SIG-M5 treated with dmso at 0.1 percent for 504 hours (cell line): ENCODE results near the gene SFMBT2.

Source experiments
- DNase-seq: peaks from one replicate; lab custom pipeline; 2025; ENCODE audit not compliant: unreplicated experiment; lab: John Stamatoyannopoulos, UW

Gene SFMBT2

GRCh38 chr10:7157091-7157490 lies 253.7 kb downstream of the SFMBT2 start:
- DNase-seq, result peak; percentile 42

DNA sequence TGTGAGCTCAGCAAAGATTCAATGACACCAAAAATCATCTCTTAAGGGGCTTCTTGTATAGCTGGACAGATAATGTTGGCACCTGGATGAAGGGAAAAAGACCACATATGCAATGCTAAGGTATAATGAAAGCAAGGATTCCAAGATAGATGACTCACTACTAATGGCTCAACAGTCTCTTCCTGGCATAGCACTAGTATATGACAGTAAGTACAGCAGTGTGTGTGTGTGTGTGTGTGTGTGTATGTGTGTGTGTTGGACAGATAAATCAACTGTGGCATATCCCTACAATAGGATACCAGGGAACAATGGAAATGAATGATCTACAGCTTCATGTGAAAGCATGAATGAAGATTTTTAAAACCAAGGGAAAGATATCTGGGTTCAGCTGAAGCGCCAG lies 257.1 kb downstream of the SFMBT2 start:
- no peak for DNase-seq

GRCh38 chr10:7152982-7153381 lies 257.9 kb downstream of the SFMBT2 start:
- no peak for DNase-seq

GRCh38 chr10:7152341-7152740 lies 258.5 kb downstream of the SFMBT2 start:
- no peak for DNase-seq

- no peak for DNase-seq
Observed at GRCh38 chr10:7151538-7151937, 259.3 kb downstream of the SFMBT2 start.

GRCh38 chr10:7150349-7150748 lies 260.5 kb downstream of the SFMBT2 start:
- DNase-seq, result no peak

- DNase-seq, result no peak
Observed at GRCh38 chr10:7146189-7146588, 264.6 kb downstream of the SFMBT2 start.

- no peak for DNase-seq
Observed at GRCh38 chr10:7136016-7136415, 274.8 kb downstream of the SFMBT2 start.

DNA sequence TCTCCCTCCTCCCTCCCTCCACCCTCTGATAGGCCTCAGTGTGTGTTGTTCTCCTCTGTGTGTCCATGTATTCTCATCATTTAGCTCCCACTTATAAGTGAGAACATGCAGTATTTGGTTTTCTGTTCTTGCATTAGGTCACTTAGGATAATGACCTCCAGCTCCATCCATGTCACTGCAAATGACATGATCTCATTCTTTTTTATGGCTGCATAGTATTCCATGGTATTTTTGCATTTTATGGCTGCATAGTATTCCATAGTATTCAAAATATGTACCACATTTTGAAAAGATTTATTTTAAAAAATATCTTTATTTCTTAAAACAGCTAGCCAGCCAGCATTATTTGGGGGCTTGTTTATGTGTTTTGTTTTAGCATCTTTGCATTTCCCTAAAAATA lies 275.6 kb downstream of the SFMBT2 start:
- DNase-seq, result no peak

- no peak for DNase-seq
Observed at GRCh38 chr10:7134448-7134847, 276.4 kb downstream of the SFMBT2 start.

DNA sequence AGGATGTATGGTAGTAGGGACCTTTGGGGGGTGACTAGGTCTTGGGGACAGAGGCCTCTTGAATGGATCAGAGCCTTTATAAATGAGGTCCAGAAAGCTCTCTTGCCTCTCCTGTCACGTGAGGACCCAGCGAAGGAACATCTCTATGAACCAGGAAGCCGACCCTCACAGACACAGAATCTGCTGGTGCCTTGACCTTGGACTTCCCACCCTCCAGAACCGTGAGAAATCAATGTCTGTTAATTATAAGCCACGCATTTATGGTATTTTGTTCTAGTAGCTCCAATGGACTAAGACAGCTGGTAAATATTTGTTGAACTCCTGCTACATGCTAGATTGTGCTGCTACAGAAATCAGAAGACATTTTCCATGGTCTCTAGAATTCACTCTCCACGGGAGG lies 276.9 kb downstream of the SFMBT2 start:
- no peak for DNase-seq

GRCh38 chr10:7133278-7133677 lies 277.6 kb downstream of the SFMBT2 start:
- DNase-seq, result no peak

DNA sequence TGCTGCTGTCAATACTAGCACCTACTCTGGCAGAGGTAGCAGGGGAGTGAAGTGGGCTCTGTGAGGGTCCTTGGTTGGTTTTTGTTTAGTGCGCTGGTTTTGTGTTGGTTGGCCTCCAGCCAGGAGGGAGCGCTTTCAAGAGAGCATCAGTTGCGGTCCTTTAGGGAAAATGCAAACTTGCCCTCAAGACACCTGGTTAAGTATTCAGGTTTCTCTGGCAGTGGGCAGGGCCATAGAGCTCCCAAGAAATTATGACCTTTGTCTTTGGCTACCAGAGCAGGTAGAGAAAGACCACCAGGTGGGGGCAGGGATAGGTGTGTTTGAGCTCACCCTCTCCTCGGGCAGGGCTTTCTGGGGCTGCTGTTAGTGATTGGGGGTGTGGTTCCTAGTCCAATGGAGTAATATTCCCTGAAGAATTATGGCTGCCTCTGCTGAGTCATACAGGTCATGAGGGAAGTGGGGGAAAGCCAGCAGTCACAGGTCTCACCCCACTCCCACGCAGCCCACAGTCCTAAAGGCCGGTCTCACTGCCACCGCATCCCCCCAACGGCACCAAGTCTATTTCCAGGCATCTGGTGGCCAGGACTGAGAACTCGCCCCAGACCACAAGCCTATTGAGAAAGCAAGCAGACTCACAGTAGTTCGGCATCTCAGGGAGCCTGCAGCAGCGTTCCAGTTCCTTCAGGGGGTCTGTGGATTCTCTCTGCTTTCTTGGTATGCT lies 280.5 kb downstream of the SFMBT2 start:
- DNase-seq, result no peak

DNA sequence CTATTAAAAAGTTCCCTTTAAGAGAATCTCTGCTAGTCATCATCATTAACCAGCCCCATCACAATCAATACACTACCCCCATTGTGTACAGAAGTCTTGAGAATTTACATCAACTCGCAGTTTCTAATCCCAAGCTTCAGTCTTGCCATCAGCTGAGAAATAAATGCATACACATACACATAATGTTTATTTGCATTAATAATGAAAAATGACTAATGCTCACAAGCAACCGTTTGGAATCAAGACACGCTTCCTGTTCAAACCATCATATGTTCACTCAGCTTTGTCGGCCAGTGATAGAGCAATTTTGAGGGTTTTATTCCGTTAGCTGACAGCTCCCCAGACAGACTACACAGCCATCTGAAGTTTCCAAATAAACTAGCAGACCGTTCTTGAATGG lies 287.1 kb downstream of the SFMBT2 start:
- DNase-seq, result no peak

DNA sequence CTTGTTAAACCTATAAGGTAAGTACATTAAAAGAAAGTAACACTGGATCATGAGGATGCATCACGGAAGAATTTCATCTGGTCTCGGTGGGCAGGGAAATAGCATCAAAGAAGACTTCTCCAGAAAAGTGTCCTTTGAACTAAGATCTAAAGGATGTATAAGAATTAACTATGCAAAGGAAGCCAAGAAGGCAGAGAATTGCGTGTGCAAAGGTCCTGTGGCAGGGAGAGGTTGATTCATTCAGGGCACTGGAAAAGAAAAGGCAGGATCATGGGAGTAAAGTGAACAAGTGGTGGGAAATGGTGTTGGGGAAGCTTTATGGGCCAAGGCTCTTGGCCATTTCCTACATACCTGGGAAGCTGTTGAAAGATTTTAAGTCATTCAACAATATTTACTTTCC lies 288.3 kb downstream of the SFMBT2 start:
- DNase-seq, result no peak

DNA sequence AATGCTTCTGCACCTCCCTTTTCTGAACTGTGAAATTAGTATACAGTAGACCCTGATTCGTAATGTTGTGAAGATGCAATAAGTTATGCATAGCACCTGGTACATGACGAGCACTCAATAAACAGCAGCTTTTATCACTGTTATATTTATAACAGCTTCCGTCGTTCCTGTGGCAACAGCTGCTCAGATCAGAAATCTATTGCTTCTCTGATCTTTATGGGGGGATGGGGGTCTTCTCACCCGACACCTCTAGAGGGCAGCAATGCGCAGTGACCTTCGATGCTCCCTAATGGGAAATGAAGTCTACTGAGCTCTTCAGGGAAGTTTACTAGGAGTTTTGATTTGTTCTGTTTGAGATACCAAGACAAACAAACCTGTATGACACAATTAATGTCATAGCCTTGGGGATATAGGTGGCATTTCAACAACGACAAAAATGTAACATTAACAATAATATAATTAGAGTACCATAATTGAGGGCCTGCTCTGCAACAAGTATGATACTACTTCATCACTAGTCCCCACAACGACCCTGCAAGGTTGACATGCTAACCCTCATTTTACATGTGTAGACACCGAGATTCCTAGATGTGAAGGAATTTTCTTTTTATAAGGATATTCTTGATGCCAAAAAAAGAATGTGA lies 289.6 kb downstream of the SFMBT2 start:
- DNase-seq, result peak; percentile 57

DNA sequence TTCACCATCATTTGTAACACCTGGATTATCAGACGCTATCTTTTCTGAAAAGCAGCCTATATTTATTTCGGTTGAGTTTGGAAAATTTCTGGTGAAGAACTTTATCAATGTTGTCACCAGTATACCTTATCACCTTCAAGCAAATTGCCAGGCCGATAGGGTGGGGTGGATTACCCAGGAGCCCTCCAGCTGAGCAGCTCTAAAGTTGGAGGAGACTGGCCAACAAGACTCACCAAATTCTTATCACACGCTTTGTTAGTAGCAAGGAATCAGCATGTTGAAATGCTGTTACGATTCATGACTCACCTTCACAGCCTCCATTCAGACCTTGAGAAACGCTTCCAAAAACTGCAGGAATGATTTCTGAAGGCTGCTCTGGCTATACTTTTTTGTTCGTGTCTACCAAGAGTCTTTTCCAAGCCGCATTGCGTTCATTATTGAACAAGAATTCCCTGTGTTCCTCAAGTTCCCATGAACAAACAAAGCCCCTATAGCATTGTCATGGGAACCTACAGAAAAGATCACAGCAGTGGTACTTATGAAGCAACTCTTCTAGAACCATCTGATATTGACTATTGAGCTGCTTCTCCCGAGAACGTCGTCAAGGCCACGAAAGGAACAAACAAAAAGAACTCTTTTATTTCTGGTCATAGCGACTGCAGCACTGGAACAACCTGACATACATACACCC lies 291.4 kb downstream of the SFMBT2 start:
- DNase-seq, result no peak

DNA sequence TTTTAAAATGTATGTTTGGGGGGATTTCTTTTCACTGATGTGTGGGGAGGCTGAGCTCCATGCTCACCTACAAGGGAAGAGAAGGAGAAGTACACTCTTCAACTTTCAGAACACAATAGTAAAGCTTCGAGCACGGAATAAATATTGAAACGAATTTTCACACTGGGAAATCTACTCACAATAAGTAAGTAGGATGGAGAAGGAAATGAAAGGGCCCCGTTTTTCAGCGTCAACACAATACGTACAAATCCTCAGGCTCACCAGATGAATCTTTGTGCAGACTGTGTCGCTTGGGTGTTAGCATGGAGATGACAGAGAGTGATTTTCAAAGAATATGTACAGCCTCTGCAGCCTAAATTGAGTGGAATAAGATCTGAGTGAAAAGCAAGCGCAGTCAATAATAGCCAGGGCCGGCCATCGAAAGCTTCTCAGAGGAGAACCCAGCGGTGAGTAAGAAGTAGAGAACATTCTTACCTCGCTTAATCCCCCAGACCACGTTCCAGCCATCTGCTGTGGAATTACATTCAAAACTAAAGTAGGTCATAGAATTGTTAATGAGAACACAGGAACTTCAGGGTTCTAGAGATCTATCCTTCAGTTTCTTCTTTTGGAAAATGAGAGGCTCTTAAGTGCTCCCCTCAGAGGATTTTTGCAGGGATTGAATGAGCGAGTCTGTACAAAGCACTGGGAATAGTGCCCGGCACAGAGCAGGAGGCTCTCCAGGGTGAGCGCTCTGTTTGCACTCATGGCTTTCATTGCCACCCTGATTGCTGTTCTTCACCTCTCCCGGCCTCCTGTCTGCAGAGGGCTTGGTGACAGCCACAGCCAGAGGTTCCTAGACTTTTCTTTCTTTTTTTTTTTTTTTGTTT lies 292.8 kb downstream of the SFMBT2 start:
- no peak for DNase-seq

DNA sequence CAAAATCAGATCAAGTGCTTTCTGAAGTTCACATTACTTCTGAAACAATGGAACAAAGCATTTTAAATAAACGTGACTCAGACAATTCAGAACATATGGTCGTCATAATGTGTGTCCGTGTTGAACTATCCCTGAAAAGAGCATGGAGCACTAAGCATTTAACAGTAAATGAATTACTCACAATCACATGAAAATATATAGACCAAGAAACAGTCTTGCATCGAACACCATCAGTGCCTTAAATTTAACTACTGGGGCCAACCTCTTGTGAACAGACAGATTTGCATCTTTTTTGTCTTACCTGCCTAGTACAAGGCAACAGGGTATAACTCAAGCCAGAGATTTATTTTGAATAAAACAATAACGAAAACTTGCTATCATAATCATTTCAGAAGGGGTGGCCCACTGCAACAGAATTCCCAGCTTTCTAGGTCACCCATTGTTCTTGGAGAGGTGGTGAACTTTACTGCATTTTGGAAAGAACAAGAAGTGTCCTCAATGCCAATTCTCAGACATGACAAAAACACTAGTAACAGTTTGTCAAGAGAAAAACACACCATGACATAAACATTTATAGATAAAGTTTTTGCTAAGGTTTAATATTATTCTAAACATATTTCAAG lies 293.5 kb downstream of the SFMBT2 start:
- no peak for DNase-seq

- DNase-seq, result no peak
Observed at GRCh38 chr10:7111561-7111960, 299.3 kb downstream of the SFMBT2 start.

DNA sequence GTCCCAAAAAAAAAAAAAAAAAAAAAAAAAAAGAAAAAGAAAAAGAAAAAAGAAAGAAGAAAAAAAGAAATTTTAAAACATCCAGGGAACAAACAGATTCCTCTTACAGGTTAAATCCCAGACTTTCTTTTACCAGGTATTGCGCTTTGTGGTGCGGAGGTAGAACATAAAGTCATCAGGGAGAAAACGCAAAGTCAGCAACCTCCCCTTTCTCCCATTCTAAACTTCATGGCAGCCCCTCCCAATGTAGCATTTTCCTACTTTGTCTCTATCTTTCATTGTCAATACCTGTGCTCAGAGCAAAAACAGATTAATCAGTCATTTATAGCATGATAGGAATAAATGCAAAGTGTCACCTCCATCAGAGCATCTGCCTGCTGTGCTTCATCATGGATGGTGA lies 299.7 kb downstream of the SFMBT2 start:
- DNase-seq, result no peak
